Skin of body (tissue), 2 donors: ENCODE data around the gene EML6. TPM values are rescaled to one million over a fixed set of nuclear protein-coding genes. Genes with fewer than 3 reads are reported as not detected.

ENCODE experiments used
- DNase-seq: peaks from one replicate; lab custom pipeline; 2025; lab: John Stamatoyannopoulos, UW
- total RNA-seq: library from RNA; depleted of rRNA; stranded (reverse); fragments of >200 nt; gene quantifications from one replicate; pipeline ENCODE4 v1.2.3, GENCODE V29; 2014

The EML6 gene
- total RNA-seq, 1 donor from 2014 or later = 2.6 TPM

DNA sequence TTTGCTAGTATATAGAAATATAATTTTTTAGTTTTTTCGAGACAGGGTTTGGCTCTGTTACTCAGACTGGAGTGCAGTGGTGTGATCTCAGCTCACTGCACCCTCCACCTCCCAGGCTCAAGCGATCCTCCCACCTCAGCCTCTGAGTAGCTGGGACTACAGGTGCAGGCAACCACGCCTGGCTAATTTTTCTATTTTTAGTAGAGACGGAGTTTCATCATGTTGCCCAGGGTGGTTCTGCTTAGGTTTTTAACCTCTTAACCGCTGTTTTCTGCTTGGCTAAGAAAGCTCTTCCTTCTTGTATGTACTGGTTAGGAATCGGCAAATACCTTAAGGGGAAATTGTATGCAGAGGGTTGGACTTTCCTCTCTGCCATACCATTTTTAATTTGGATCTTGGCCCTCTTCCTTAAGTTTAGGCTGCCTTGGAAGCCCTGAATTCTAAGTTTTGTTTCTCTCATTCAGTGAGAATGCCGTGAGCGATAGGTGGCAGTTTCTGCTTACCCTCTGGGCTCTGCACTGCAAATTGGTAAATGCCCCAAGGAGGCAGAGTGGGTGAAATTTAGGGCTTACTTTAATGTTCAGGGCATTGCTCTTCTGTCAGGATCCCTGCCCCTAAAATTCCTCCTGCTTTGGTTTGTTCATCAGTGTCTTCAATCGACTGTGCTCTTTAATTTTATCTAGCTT is 32.3 kb downstream of the EML6 start:
- DNase-seq = no peak

DNA sequence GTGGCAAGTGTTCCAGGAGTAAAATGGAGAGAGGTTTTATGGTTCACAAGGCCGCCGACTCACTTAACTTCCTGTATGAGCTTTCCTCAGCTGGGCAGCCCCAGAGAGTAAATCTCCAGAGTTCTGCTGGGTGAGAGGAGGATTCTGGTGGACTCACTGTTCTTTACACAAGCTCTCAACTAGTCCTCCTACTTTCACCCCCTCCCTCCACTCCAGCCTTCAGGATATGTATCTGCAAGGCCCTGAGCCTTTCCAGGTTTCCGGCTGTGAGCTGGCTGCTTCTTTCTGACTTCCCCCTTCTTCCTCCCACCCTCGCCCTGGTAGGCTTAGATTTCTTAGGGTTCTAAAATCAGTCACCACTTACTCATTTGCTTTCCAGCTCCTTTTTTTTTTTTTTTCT is 34.0 kb downstream of the EML6 start:
- DNase-seq = no peak

DNA sequence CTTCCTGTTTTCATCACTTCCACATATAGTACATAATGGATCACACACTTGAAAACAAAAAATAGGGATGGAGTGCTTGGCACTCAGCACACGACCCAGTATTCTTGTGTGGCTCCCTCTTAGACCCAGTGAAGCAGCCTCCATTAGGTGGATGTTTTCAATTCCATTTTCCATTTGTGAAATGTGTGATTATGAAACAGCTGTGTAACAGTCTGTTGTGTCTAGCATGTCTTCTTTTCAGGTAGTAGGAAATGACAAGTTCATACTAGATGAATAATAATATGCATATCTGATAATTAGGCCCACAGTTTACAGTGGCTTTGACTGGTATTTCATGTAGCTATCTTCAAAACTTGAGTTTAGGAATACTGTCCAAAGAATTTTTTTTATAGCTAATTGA is 35.5 kb downstream of the EML6 start:
- no peak for DNase-seq

DNA sequence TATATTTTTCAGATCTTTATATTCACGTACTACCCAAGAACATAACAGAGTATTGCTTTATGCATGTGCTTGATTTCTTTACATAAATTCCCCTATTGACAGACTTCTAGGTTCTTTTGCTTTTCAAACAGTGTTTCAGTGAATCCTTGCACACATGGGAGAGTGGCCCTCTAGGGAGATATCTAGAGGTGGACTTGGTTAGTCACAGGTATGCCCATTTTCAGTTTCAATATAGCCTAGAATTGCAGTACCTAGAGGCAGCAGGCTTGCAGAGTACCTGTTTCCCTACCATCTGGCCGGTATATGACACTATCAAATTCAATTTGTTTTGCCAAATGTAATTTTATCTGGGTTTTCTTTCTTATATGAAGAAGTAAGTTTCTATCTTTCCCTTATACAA is 36.8 kb downstream of the EML6 start:
- DNase-seq = no peak

DNA sequence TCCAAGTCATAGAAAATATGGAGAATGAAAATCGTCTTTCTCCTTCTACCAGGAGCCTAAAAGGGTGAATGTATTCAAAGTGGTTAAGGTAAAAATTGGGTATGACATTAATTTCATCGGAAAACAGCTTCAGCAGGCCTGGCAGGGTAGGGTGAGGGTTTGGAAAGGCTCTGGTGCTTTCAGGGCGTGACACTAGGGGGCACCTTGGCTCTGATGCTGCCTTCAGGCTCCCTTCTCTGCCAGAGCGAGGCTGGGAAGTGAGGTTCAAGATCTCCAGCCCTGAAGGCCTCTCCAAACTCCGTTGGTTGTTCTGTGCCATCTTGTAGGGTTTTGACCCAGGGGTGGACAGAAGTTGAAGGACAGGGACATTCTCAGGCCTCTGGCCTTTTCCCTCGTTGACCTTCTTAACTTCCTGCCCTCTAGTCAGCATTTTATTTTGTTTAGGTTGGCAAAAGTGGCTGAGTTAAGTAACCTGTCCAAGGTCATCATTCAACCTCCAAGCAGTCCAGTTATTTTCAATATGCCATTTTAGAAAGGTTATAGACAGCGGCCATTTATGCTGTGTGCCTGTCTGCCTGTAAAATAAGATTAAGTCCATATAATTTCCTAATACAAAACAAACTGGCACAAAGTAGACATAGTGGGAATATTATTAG is 40.3 kb downstream of the EML6 start:
- no peak for DNase-seq

DNA sequence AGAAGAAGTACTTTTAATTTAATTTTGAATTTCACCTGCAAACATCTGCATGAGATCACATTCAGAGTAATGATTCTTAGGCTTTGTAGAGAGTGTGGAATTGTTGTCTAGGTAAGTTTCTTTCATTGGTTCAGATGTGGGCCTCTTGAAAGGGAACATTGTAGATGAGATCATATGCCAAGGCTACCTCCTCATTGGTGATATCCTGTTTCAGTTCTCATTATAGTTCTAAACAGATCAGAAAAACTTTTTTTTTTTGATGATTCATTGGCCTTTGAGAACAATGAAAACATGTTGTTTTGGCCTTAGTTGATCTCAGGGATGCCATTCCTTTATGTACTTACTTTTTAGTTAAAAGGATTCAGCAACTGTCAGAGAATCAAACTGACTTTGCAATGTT is 44.5 kb downstream of the EML6 start:
- DNase-seq = no peak

DNA sequence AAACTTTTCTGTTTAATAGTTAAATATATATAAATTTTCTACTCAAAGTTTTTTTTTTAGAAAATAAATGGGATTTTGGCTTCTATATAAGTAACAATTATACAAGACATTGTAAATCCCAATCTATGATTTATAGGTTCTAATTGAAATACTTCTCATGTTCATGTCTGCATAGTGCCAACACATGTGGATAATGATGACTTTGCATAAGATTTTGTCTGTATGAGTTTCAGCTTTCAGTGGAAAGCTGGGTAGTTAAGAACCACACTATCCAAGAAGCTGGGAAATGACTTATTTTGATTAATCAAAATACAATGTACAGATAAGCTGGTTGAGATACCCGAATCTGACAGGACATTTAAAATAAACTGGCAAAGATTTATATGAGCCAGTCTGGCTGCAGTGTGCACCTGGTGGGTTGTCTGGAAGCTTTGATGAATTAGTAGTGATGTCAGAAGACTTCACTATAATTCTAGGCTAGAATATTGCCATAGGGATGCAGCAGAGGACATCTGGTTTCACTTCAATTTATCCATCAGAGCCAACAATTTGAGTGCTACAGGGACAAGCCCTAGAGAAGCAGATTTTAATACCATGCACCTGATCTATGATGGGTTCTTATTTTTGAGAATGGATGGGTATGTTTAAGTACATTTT is 45.4 kb downstream of the EML6 start:
- peak; percentile 23 for DNase-seq

DNA sequence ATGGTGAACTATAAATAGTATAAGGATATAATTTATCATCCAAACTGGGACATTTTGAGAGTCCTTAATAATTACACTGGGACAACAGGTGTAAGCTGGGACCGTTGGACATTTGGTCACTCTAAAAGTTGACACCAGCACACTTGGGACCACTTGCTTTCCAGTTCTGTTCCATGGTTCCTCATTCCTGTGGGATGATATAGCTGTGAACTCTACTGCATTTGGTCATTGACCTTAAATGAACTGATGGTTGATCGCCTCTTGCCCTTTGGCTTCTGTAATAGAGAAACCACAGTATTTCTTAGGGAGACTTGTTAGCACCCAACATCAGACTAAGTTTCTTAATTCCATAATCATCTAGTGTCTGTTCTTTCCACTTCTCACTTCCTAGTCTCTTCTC is 46.7 kb downstream of the EML6 start:
- DNase-seq = no peak

DNA sequence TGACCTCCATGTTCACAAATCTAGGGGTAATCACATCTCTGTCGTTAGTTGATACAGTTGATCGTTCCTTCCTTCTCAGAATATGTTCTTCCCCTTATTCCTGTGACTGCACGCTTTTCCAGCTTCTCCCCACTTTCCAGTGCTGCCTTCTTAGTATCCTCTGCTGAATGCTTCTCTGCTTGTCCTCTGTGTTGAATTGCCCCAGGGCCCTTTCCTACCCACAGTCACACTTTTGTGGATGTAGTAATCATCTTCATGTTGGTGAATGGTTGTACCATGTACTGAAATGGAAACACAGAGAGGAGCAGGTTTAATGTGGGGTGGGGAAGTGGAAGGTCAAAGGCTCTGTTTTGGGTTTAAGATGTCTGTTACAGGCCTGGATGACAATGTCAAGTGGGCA is 47.2 kb downstream of the EML6 start:
- DNase-seq = no peak

DNA sequence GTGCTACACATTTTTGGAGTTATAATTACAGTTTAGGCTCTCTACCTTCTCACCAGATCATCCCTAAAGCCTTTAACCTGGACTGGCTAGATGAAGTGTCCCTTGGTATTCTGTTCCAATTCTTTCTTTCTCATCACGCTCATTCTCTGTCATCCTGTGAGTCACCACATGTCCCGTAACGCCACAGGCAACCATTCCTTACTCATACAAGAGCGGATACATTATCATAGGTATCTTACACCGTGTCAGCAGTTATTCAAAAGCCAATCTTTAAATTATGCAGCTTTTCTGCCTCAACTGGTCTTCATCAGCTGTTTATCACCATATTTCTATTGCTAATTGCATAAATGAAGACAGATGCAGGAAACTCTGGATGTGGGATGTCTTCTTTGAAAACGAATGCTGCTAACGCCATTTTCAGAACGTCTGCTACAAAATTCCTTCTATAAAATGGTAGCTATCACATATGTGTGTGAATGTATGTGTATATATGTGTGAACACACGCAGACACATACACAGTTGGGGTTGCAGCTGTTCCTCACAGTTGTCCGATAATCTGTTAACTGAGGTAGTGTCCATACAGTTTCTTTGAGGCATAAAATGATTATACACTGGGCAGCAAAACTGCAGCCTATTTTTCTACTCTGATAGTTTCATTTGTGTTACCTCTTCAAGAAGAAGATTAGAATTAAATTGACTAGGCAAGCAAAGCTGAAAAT is 47.9 kb downstream of the EML6 start:
- no peak for DNase-seq

DNA sequence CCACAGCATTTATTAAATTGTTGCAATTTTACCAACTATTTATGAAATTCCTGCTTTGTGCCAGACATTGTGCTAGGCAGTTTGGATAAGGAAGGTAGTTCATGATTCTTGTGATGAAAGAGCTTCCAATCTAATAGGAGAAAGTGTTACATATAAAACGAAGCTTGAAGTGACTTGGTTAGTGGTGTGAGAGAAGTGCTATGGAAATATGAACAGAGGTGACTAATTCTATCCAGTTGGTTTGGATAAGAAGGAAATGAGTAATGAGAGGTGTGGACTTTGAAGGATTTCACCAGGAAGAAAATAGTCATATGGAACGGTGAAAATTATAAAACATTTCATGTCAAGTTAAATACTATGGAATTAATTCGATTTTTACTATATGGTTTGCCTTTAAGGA is 48.6 kb downstream of the EML6 start:
- DNase-seq = no peak

DNA sequence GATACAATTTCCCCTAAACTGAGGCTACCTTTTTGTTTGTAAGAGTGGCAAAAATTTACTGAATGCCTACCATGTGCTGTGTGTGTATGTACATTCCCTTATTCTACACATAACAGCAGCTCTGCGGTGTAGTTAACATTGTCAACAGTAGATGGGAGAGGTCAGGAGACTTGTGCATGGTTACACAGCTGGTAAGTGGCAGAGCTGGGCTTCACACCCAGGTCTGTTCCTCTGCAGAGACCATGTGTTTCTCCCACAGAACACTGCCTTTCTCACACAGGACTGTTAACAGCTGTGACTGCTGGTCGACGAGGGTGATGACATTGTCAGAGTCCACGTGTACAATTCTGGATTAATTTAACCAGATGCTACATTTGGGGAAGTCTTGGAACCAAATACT is 49.1 kb downstream of the EML6 start:
- DNase-seq = no peak

DNA sequence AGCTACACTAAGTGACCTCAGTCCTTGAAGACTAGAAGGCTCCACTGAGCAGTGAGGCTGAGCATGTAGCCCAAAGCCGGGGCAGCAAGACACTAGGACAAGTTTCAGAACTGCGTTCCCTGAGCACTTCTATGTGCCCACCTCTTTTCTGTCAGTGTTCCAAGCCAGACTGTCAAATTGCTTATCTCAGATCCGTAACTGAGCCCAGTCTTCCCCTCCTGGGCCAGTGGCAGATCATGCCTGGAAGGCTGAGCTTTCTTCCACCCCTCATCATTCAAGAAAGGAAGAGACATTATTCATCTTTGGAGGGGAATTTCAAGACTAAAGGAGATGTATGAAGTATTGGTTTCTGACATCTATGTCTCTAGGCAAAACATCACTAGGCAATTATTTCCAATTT is 49.8 kb downstream of the EML6 start:
- DNase-seq = no peak

DNA sequence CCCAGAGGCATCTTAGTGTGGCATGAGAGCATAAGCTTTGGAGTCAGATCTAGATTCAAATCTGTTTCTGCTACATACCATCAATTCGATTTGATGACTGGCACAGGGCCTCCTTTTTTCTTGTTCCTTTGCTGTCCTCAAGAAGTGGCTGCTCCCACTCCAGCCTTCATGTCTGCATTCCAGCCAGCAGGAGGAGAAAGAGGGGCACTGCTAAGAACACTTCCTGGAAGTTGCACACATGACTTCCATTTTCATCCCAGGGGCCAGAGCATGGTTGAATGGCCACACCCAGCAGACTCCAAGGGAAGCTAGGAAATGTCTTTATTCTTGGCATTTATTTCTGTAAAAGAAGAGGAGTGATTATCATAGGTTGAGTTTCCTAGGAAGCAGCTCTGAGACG is 50.4 kb downstream of the EML6 start:
- DNase-seq = no peak

DNA sequence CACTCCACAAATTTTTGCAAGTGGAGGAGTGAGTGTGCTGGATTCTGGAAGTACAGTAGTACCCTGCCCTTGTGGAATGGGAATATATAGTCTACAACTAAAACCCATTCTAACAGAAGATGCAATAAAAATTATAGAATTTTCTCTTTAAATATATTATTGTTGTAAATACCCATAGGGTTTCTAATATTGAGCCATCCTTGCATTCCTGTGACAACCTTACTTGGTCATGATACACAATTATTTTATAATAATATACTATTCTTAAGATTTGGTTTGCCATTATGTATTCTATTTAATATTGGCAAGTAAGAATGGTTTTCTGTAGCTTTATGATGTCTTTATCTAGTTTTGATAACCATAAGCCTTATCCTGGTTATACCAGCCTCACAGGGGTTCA is 52.2 kb downstream of the EML6 start:
- DNase-seq = no peak

DNA sequence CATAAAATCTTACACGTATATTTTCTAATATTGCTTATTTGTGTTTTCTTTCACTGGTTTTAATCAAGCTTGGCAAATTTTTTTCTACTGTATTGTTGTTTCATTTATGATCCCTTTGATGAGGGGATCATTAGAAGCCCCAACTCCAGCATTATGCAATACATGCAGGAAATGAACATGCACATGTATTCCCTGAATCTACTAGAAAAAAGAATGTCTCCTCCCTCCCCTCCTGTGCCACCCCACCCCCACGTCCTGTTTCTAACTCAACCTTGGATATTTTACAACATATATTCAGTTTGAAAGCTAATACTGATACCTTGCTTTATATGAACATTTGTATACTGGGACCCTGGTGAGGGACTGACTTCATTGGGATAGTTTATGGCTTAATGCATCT is 53.0 kb downstream of the EML6 start:
- no peak for DNase-seq

DNA sequence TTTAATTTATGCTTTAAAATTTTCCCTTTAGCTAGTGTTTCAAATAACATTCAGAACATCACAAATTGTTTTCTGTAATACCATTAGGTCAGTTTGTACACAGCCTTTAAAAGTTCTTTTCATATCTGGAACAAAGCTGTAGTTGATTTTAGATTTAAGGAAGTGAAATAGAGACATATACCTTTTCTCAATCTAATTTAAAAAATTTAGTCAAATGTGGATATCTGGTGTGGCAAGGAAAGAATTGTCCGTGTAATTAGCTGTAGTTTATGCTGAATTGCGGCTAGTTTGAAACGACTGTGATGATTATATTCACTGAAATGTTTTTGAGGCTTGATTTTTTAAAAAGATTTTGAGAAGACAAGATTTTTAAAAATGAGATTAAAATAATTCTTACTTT is 59.9 kb downstream of the EML6 start:
- DNase-seq = no peak

DNA sequence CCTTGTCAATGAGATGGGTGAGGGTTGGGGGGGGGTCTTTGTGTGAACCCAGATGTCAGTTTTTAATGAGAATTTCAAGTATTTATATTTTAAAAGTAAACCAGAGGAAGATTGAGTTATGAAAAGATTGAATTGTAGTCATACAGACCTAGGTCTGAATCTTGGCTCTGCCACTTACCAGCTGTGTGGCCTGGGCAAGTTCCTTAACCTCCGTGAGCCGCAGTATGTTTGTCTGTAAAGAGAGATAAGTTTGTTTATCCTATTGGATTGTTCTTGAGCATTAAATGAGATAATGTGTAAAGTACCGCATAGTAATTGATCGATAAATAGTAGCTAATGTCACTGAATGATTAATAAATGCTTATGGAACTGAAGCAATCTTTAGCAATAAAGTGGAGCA is 63.8 kb downstream of the EML6 start:
- DNase-seq = no peak

DNA sequence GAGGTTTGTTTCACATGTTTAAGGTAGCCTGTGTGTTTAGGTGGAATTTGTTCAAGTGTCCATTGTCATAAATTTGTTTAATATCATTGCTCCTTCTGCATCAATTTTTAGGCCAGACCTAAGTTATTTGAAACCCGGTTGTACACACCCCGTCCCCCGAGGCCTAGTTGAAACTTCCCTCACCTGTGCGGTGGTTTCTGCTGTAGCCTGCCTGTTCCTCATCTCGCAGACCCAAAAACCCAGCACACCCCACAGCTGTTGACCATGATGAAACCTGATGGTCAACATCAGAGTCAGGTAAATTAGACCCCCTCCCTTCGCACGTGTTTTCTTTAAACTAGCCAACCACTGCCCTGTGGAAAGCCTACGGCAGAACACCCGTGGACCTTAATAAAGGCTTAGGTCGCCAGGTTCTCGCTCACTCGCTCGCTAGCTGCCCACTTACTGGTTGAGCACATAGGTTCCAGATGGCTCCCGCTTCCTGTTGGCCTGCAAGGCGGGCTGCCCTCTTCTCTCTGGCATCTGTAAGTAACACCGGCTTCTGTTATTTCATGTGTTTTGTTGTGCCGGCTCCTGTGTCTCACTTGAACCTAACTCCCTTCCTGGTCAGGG is 64.4 kb downstream of the EML6 start:
- DNase-seq = no peak

DNA sequence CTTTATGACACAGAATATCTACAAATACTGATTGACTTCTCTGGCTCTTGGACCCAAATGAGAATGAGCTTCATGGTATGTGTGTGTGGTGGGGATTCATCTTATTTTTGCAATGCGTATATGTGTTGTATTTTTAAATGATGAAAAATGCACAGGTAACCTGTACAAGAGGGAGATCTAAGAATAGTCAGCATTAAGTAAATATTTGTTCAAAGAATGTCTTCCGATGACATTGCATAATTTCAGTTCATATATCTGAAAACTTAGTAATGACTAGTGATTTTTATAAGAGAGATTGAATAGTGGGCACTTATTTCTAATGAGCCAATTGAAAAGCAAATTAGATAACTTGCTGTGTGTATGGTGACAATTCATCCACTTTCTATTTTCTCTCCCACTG is 66.4 kb downstream of the EML6 start:
- DNase-seq = no peak

DNA sequence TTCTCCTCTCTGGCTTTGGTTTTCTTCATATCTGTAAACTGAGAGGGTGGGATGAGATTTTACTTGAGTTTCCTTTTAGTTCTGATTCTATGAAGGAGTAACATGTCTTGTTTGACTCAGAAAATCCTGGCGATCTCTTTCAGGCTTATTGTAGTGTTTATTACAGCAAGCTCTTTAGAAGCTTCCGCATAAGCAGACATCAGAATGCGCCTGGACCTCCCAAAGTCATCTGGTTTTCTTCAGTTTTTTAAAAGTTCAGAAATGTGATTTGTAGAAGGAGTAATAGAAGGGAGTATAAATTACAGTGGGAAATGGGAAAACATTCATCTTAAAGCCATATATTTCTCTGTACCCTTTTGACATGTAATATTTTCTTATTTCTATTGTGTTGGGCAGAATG is 68.4 kb downstream of the EML6 start:
- DNase-seq = no peak

DNA sequence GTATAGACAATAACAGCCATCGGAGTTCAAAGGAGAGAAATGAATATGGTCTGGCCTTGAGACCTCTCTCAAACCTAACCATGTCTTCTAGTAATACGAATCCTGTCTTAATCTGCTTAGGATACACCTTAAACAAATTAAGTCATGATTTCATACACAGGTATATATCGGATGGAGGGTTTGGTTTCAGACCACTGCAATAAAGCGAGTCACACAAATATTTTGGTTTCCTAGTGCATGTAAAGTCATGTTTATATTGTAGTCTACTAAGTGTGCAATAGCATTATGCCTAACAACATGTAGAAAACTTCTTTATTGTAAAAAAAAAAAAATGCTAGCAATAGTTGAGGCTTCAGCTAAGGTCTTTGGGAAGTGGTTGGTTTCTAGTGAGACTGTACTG is 73.8 kb downstream of the EML6 start:
- no peak for DNase-seq
